Keratinocyte (primary cell): ENCODE data around the gene RAB11FIP4. TPM values are rescaled to one million over a fixed set of nuclear protein-coding genes. Genes with fewer than 3 reads are reported as not detected.

Experiments used
- DNase-seq: peaks from one replicate; pipeline ENCODE4 v3.0.0-alpha.2; 2011; ENCODE audit warnings: low read depth, missing footprints, low spot score
- FAIRE-seq: peaks from 2 replicates; lab custom pipeline; 2011; peaks lifted over from hg19 to GRCh38; lab: Jason Lieb, UNC
- H2AFZ ChIP-seq: 2 replicates; pipeline ENCODE4 v1.6.0; 2012; ENCODE audit warnings: low read length, control low read depth, inconsistent platforms; ENCODE audit not compliant: control insufficient read depth
- H3K27ac ChIP-seq: 2 replicates; pipeline ENCODE4 v1.5.1; 2011; ENCODE audit warnings: low read length; ENCODE audit not compliant: control insufficient read depth, insufficient read depth
- H3K27me3 ChIP-seq: 3 replicates; pipeline ENCODE4 v1.6.0; 2011; ENCODE audit warnings: low read length; ENCODE audit not compliant: control insufficient read depth, insufficient read depth; ENCODE audit errors: extremely low read depth
- H3K36me3 ChIP-seq, 2 experiments: 2 replicates in 1 of 2; 3 replicates in 1 of 2; pipeline ENCODE4 v1.5.1; 2011; ENCODE audit warnings: low read length in 2 of 2, mild to moderate bottlenecking in 1 of 2; ENCODE audit not compliant: control insufficient read depth in 2 of 2, insufficient read depth in 2 of 2; ENCODE audit errors: extremely low read depth in 1 of 2
- H3K4me1 ChIP-seq: 3 replicates; pipeline ENCODE4 v1.5.1; 2011; ENCODE audit warnings: low read length; ENCODE audit not compliant: control insufficient read depth, insufficient read depth; ENCODE audit errors: extremely low read depth
- H3K4me2 ChIP-seq: 3 replicates; pipeline ENCODE4 v1.6.0; 2011; ENCODE audit warnings: low read depth, low read length; ENCODE audit not compliant: control insufficient read depth, insufficient read depth; ENCODE audit errors: extremely low read depth
- H3K4me3 ChIP-seq, 3 experiments: fragments of 200-600 bp in 1 of 3; sonication (generic) in 1 of 3; 2 replicates in 2 of 3; 3 replicates in 1 of 3; pipeline ENCODE4 v1.5.1; 2011 to 2016; ENCODE audit warnings: low read length in 3 of 3, mild to moderate bottlenecking in 3 of 3, control low read depth in 2 of 3, inconsistent platforms in 1 of 3, low read depth in 1 of 3, mixed read lengths in 1 of 3, mixed run types in 1 of 3, moderate library complexity in 1 of 3; ENCODE audit not compliant: control insufficient read depth in 2 of 3, insufficient read depth in 2 of 3; ENCODE audit errors: extremely low read depth in 1 of 3
- H3K79me2 ChIP-seq: 2 replicates; pipeline ENCODE4 v1.6.0; 2012; ENCODE audit warnings: low read length; ENCODE audit not compliant: control insufficient read depth, insufficient read depth
- H3K9ac ChIP-seq: 3 replicates; pipeline ENCODE4 v1.6.0; 2011; ENCODE audit warnings: low read length; ENCODE audit not compliant: control insufficient read depth, insufficient read depth; ENCODE audit errors: extremely low read depth
- H3K9me1 ChIP-seq: 3 replicates; pipeline ENCODE4 v1.6.0; 2011; ENCODE audit warnings: low read length; ENCODE audit not compliant: control insufficient read depth, insufficient read depth; ENCODE audit errors: extremely low read depth
- H3K9me3 ChIP-seq: 2 replicates; pipeline ENCODE4 v1.5.1; 2012; ENCODE audit warnings: low read depth, low read length; ENCODE audit not compliant: control insufficient read depth
- H4K20me1 ChIP-seq: 3 replicates; pipeline ENCODE4 v1.6.0; 2011; ENCODE audit warnings: low read length; ENCODE audit not compliant: control insufficient read depth, insufficient read depth; ENCODE audit errors: extremely low read depth
- EZH2 ChIP-seq: IDR thresholded peaks from one replicate; pipeline ENCODE4 v1.6.1; 2012; ENCODE audit warnings: inconsistent platforms, mild to moderate bottlenecking, low read length, moderate library complexity
- dilution Hi-C: fragments of 300-500 bp; cut with MboI; formaldehyde crosslinking; loops from one replicate; pipeline ENCODE4 v1.7.0; 2020; ENCODE audit warnings: low sequenced_read_pairs; ENCODE audit not compliant: extremely low pct_ligation_motif_present
- polyA plus RNA-seq, 5 experiments: library from polyadenylated mRNA; depleted of rRNA in 3 of 5; stranded (reverse) in 3 of 5; stranded (forward) in 1 of 5; unstranded in 1 of 5; fragments of >200 nt; gene quantifications; 1 replicate in 1 of 5; 2 replicates in 3 of 5; 3 replicates in 1 of 5; pipeline versions ENCODE4 v1.2.1 to v1.2.3, GENCODE V29; 2011 to 2012; ENCODE audit warnings: missing spikeins in 2 of 5, low read depth in 1 of 5, low replicate concordance in 1 of 5
- TF ChIP-seq, protein P1 (sequence below), 3 experiments: IDR thresholded peaks in 1 of 3; conservative IDR thresholded peaks in 1 of 3; optimal IDR thresholded peaks in 1 of 3; 2 replicates in 2 of 3; 3 replicates in 1 of 3; pipeline versions ENCODE3 to v1.5.1; 2011; ENCODE audit warnings: low read length in 3 of 3, mild to moderate bottlenecking in 3 of 3, moderate library complexity in 2 of 3, control low read depth in 1 of 3, inconsistent platforms in 1 of 3; ENCODE audit not compliant: insufficient read depth in 2 of 3; ENCODE audit errors: extremely low read depth in 1 of 3

RAB11FIP4 gene
- polyA plus RNA-seq, 1 donor (not counting 4 experiments of a cell fraction or from before 2014, with no cell fraction given), result 9.1 TPM

DNA sequence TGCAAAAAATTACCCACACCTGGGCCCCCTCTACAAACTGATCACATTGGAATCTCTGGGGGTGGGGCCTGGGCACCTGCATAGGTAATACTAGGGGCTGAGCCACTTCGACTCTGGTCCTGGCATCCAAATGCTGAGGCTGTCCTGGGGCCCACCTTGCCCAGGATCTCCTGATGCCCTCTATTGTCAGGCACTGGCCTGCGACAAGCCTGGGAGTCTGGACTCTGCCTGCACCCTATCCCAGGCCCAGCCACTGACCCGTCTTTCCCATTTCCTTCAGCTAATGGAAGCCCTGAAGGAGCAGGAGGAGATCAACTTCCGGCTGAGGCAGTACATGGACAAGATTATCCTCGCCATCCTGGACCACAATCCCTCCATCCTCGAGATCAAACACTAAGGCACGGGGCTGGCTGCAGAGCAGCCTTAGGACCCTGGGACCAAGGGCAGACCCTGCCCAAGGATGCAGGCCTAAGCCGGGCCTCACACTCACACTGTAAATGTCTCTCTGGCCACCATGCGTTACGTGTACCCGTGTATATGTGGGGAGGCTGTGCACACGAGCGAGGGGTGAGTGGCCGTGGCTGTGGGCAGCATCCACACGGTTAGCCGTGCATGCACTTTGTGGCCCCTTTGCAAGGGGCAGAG, 140.0 kb downstream of the RAB11FIP4 start:
- Histone ChIP-seq H3K79me2 (no peaks in the 10 kb centered on the region), H3K9ac (no peak overlapping the region), H3K27ac (no peak overlapping the region), H3K27me3 (no peaks in the 10 kb centered on the region), H4K20me1 (no peaks in the 10 kb centered on the region), H3K9me3 (no peaks in the 10 kb centered on the region), H3K9me1 (no peaks in the 10 kb centered on the region), H3K4me3 (no peak overlapping the region), H3K36me3 (peaks cover 6 to 20% of the 10 kb centered on the region in 2 experiments), H3K4me2 (no peak overlapping the region), H3K4me1 (peaks cover 11% of the 10 kb centered on the region), H2AFZ (no peak overlapping the region)
- dilution Hi-C loops, result no loop called here
- TF ChIP-seq, protein P1, sequence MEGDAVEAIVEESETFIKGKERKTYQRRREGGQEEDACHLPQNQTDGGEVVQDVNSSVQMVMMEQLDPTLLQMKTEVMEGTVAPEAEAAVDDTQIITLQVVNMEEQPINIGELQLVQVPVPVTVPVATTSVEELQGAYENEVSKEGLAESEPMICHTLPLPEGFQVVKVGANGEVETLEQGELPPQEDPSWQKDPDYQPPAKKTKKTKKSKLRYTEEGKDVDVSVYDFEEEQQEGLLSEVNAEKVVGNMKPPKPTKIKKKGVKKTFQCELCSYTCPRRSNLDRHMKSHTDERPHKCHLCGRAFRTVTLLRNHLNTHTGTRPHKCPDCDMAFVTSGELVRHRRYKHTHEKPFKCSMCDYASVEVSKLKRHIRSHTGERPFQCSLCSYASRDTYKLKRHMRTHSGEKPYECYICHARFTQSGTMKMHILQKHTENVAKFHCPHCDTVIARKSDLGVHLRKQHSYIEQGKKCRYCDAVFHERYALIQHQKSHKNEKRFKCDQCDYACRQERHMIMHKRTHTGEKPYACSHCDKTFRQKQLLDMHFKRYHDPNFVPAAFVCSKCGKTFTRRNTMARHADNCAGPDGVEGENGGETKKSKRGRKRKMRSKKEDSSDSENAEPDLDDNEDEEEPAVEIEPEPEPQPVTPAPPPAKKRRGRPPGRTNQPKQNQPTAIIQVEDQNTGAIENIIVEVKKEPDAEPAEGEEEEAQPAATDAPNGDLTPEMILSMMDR (optimal IDR thresholded peaks at IDR 0.05 in 1 of 3, IDR thresholded peaks at IDR 0.05 in 1 of 3, conservative IDR thresholded peaks at IDR 0.05 in 1 of 3; ENCODE audit: extremely low read depth in 1 of 3, insufficient read depth in 2 of 3, low read length in 3 of 3), result no peak
- no peak for TF ChIP-seq EZH2
- DNase-seq (no peak), FAIRE-seq (no peak)

DNA sequence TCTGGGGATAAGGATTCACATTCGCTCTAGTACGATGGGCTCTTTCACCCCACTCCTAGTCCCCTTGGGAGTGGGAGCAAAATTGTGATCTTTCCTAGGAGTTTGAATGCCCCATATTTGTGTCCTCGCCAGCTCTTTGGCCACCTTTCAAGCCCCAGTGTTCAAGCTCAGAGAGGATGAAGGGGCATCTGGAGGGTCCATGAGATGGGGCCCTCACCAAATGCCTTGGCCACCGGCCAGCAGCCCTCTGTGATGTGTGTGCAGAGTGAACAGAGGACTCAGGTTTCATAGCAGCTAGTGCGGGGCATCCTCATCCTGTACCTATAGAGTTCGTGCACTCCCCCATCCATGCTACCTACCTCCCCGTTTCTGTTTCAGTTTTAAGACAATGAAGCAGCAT, 140.6 kb downstream of the RAB11FIP4 start:
- FAIRE-seq (no peak), DNase-seq (no peak)
- H3K9me3 ChIP-seq, result no peaks in the 10 kb centered on the region
- H3K4me2 ChIP-seq, result no peak overlapping the region
- H4K20me1 ChIP-seq, result no peaks in the 10 kb centered on the region
- peaks cover 6 to 20% of the 10 kb centered on the region in 2 experiments for H3K36me3 ChIP-seq
- TF ChIP-seq EZH2, result no peak
- TF ChIP-seq, protein P1 (optimal IDR thresholded peaks at IDR 0.05 in 1 of 3, IDR thresholded peaks at IDR 0.05 in 1 of 3, conservative IDR thresholded peaks at IDR 0.05 in 1 of 3; ENCODE audit: extremely low read depth in 1 of 3, insufficient read depth in 2 of 3, low read length in 3 of 3), result no peak
- dilution Hi-C loops, result no loop called here
- H3K4me3 ChIP-seq, result no peak overlapping the region
- H3K9me1 ChIP-seq, result no peaks in the 10 kb centered on the region
- no peaks in the 10 kb centered on the region for H3K27me3 ChIP-seq
- H3K79me2 ChIP-seq, result no peaks in the 10 kb centered on the region
- H2AFZ ChIP-seq, result no peak overlapping the region
- no peak overlapping the region for H3K27ac ChIP-seq
- no peak overlapping the region for H3K9ac ChIP-seq
- peaks cover 11% of the 10 kb centered on the region for H3K4me1 ChIP-seq
